Muscle layer of colon (tissue), 2 donors: ENCODE data around the gene C1GALT1.

Experiments used
- H3K27ac ChIP-seq: one replicate; pipeline ENCODE4 v1.7.0; 2013; ENCODE audit warnings: low read depth, mild to moderate bottlenecking, low read length, moderate library complexity
- H3K27me3 ChIP-seq, 2 donors: one replicate each; pipeline ENCODE4 v1.7.0; 2013; ENCODE audit warnings: low read length in 2 of 2, mild to moderate bottlenecking in 2 of 2; ENCODE audit not compliant: insufficient read depth in 2 of 2, control insufficient read depth in 1 of 2
- H3K36me3 ChIP-seq: one replicate; pipeline ENCODE4 v1.7.0; 2013; ENCODE audit warnings: mild to moderate bottlenecking, low read length; ENCODE audit not compliant: insufficient read depth
- H3K4me1 ChIP-seq: one replicate; pipeline ENCODE4 v1.7.0; 2013; ENCODE audit warnings: mild to moderate bottlenecking, low read length; ENCODE audit not compliant: insufficient read depth
- H3K4me3 ChIP-seq, 2 donors: one replicate each; pipeline ENCODE4 v1.7.0; 2013; ENCODE audit warnings: low read length in 2 of 2, low read depth in 1 of 2, mild to moderate bottlenecking in 1 of 2, moderate library complexity in 1 of 2
- H3K9ac ChIP-seq: one replicate; pipeline ENCODE4 v1.7.0; 2013; ENCODE audit warnings: low read length
- H3K9me3 ChIP-seq: one replicate; pipeline ENCODE4 v1.7.0; 2013; ENCODE audit warnings: mild to moderate bottlenecking, low read length
- donor health status: abdominal sarcoma.
- donor health status: Adenocarcinoma of cecum.

The C1GALT1 gene

DNA sequence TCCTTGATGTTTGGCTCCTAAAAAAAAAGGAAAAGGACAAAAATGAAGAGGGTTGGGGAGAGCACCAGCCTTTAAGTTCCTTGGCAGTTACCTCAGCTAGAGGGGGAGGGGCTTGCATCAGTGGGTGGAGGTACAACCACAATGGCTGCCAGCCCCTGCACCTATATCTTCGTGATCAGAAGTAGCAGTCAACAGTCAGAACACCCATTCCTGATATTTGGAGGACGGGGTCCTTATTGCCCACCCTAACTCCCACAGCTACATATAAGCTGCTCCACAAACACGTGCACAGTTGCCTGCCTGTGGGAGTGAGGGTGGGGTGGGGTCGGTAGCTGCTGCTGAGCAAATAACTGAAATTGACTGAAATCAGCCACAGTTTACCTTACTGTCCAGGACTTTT lies 26.2 kb downstream of the C1GALT1 start:
- Histone ChIP-seq H3K9ac (no peak overlapping the region), H3K27ac (no peak overlapping the region), H3K36me3 (no peaks in the 10 kb centered on the region)

GRCh38 chr7:7209412-7210050 lies 27.2 kb downstream of the C1GALT1 start:
- H3K27me3 ChIP-seq: no peaks in the 10 kb centered on the region

More for the DNA sequence above, 26.2 kb downstream of the C1GALT1 start:
- Histone ChIP-seq H3K4me1 (no peaks in the 10 kb centered on the region), H3K27me3 (no peaks in the 10 kb centered on the region), H3K9me3 (no peaks in the 10 kb centered on the region), H3K4me3 (no peak overlapping the region)

DNA sequence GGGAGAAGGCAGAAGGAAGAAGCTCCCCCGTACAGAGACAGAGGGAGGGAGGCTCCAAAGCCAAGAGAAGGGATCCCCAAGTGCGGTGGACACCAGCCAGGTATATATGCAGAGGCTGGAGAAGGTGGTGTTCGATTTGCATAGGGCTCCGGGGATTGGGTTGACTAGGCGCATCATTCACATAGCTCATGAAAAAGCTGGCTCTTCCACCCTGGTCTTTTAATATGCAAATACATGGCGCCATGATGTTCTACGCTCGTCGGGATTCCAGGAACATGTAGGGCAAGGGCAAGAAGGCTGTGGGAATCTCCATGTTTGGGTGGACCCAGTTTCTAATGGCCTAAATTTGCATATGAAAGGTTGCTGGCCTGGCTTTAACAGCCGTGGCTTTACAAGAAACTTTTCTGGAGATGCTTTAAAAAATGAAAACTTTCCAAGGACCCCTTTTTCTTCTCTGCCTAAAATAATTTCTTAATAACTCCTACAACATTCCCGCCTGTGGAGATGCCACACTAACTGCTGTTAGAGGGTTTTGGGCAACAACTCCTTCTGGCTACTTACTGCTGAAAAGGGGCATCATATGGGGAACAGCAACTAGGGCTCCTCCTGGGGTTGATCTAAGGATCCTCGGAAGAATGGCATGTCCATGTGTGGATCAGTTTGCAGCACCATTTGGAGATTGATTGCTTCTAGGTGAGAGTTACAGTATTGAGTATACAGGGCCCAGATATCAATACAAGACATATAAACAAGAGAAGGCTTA lies 28.3 kb downstream of the C1GALT1 start:
- Histone ChIP-seq H3K36me3 (no peaks in the 10 kb centered on the region), H3K4me1 (no peaks in the 10 kb centered on the region), H3K9ac (no peak overlapping the region), H3K9me3 (no peaks in the 10 kb centered on the region), H3K27me3 (no peaks in the 10 kb centered on the region), H3K27ac (no peak overlapping the region), H3K4me3 (no peak overlapping the region)

More at GRCh38 chr7:7209412-7210050, 27.2 kb downstream of the C1GALT1 start:
- H3K4me3 ChIP-seq: no peak overlapping the region
- no peaks in the 10 kb centered on the region for H3K9me3 ChIP-seq
- H3K9ac ChIP-seq: no peak overlapping the region
- H3K36me3 ChIP-seq: no peaks in the 10 kb centered on the region
- H3K27ac ChIP-seq: no peak overlapping the region
- no peaks in the 10 kb centered on the region for H3K4me1 ChIP-seq

GRCh38 chr7:7212612-7213011 lies 30.3 kb downstream of the C1GALT1 start:
- Histone ChIP-seq H3K9me3 (no peaks in the 10 kb centered on the region), H3K4me1 (no peaks in the 10 kb centered on the region), H3K9ac (no peak overlapping the region), H3K27me3 (no peaks in the 10 kb centered on the region), H3K27ac (no peak overlapping the region), H3K4me3 (no peak overlapping the region), H3K36me3 (peaks cover 4% of the 10 kb centered on the region)

- Histone ChIP-seq H3K4me1 (no peaks in the 10 kb centered on the region), H3K4me3 (no peak overlapping the region), H3K27ac (no peak overlapping the region), H3K36me3 (peaks cover 4% of the 10 kb centered on the region), H3K27me3 (no peaks in the 10 kb centered on the region), H3K9me3 (no peaks in the 10 kb centered on the region), H3K9ac (no peak overlapping the region)
Observed at GRCh38 chr7:7214398-7215347, 32.3 kb downstream of the C1GALT1 start.

DNA sequence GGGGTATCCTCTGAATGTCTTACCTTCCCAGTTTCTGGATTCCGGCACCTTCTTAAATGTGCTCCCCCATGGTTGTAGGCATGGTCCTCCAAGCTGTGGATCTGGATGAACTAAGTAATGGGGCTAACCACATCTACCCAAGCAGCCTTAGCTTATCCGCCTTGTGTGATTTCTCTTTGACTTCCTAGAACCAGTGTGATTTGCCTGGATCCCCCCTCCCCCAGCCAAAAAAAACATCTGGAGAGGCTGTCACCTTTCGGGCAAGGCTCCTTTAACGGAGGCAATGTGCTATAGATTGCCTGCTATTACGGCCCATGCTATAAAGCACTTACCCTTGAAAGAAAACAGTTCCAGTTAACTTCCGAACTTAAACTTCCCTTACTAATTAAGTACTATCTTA lies 33.9 kb downstream of the C1GALT1 start:
- no peak overlapping the region for H3K4me3 ChIP-seq
- H3K36me3 ChIP-seq: peaks cover 4% of the 10 kb centered on the region
- no peak overlapping the region for H3K27ac ChIP-seq
- H3K4me1 ChIP-seq: peaks cover 6% of the 10 kb centered on the region
- H3K27me3 ChIP-seq: no peaks in the 10 kb centered on the region
- H3K9ac ChIP-seq: no peak overlapping the region
- no peaks in the 10 kb centered on the region for H3K9me3 ChIP-seq

GRCh38 chr7:7219216-7219615 lies 36.9 kb downstream of the C1GALT1 start:
- Histone ChIP-seq H3K36me3 (peaks cover 4% of the 10 kb centered on the region), H3K4me1 (peaks cover 15% of the 10 kb centered on the region), H3K9me3 (no peaks in the 10 kb centered on the region), H3K27me3 (no peaks in the 10 kb centered on the region), H3K4me3 (no peak overlapping the region), H3K9ac (no peak overlapping the region), H3K27ac (no peak overlapping the region)

GRCh38 chr7:7220821-7221220 lies 38.5 kb downstream of the C1GALT1 start:
- H3K27ac ChIP-seq: no peak overlapping the region
- no peaks in the 10 kb centered on the region for H3K9me3 ChIP-seq
- H3K27me3 ChIP-seq: no peaks in the 10 kb centered on the region
- peaks cover 4% of the 10 kb centered on the region for H3K36me3 ChIP-seq
- H3K9ac ChIP-seq: no peak overlapping the region
- H3K4me1 ChIP-seq: peaks cover 15% of the 10 kb centered on the region
- H3K4me3 ChIP-seq: no peak overlapping the region

GRCh38 chr7:7221599-7222038 lies 39.3 kb downstream of the C1GALT1 start:
- no peaks in the 10 kb centered on the region for H3K9me3 ChIP-seq
- no peak overlapping the region for H3K27ac ChIP-seq
- H3K27me3 ChIP-seq: no peaks in the 10 kb centered on the region
- H3K9ac ChIP-seq: no peak overlapping the region
- no peaks in the 10 kb centered on the region for H3K36me3 ChIP-seq
- H3K4me1 ChIP-seq: peaks cover 15% of the 10 kb centered on the region
- H3K4me3 ChIP-seq: no peak overlapping the region

GRCh38 chr7:7223250-7223649 lies 40.9 kb downstream of the C1GALT1 start:
- no peaks in the 10 kb centered on the region for H3K27me3 ChIP-seq
- H3K9me3 ChIP-seq: no peaks in the 10 kb centered on the region
- H3K4me1 ChIP-seq: peaks cover 15% of the 10 kb centered on the region
- no peak overlapping the region for H3K9ac ChIP-seq
- H3K4me3 ChIP-seq: no peak overlapping the region
- H3K36me3 ChIP-seq: no peaks in the 10 kb centered on the region
- H3K27ac ChIP-seq: no peak overlapping the region

DNA sequence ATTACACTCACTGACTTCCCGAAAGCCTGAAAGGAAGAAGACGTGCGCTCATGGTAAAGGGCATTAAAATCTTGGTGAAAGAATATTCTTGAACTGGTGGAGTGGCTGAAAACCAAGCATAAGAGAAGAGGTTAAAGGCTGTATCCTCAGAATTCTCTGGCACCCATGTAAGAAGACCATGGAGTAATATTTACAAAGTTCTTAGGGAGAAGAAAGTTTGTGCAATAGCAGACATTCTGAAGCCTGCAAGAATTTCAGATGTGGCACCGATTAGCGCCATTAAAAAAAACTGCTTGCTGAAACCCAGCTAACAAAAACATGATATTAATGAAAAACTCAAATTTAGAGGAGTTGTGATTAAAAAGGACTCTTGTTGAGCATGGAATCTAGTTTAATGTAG lies 44.1 kb downstream of the C1GALT1 start:
- H3K27me3 ChIP-seq: no peaks in the 10 kb centered on the region
- H3K36me3 ChIP-seq: no peaks in the 10 kb centered on the region
- no peak overlapping the region for H3K27ac ChIP-seq
- no peaks in the 10 kb centered on the region for H3K9me3 ChIP-seq
- peaks cover 8% of the 10 kb centered on the region for H3K4me1 ChIP-seq
- no peak overlapping the region for H3K4me3 ChIP-seq
- H3K9ac ChIP-seq: no peak overlapping the region
